Measurements from ENCODE around the gene UBIAD1.
A peak's percentile ranks its signal among the peaks of the same experiment; 100 is the strongest.

UBIAD1 gene

GRCh38 chr1:11283151-11283550 lies 10.2 kb downstream of the UBIAD1 start:
- H3K79me1 ChIP-seq (ENCODE audit: low read length) = peaks cover 11% of the 10 kb centered on the region
- H3K79me2 ChIP-seq (ENCODE audit: control insufficient read depth, insufficient read depth, low read length) = no peaks in the 10 kb centered on the region
- H3K18ac ChIP-seq (ENCODE audit: low read length) = no peak overlapping the region
- no peak overlapping the region for H4K8ac ChIP-seq (ENCODE audit: low read depth, low read length)
- no peak overlapping the region for H3K56ac ChIP-seq (ENCODE audit: low read length)
- no peak overlapping the region for H2BK15ac ChIP-seq (replicated peaks; ENCODE audit: low read depth)
- no peak overlapping the region for H3K9ac ChIP-seq (ENCODE audit: low read length)
- peaks cover 2% of the 10 kb centered on the region for H3K36me3 ChIP-seq (ENCODE audit: control insufficient read depth, insufficient read depth, low read length)
- no peak for DNase-seq
- no CpG with 5 or more reads among the region's 6 CpGs for WGBS (ENCODE audit: extremely low coverage, insufficient coverage, low lambda C conversion rate)
- H3K4me2 ChIP-seq (ENCODE audit: low read length) = no peak overlapping the region
- no peak overlapping the region for H3K4me3 ChIP-seq (ENCODE audit: low read length)
- no peak overlapping the region for H3K23ac ChIP-seq (ENCODE audit: low read length)
- H3K4ac ChIP-seq (ENCODE audit: low read depth, low read length) = no peak overlapping the region
- H4K5ac ChIP-seq (ENCODE audit: low read length) = no peak overlapping the region
- no peak overlapping the region for H2BK5ac ChIP-seq (ENCODE audit: low read length)
- no peaks in the 10 kb centered on the region for H3K27me3 ChIP-seq (ENCODE audit: insufficient read depth, low read length, poor library complexity)
- peaks cover 4% of the 10 kb centered on the region for H3K4me1 ChIP-seq (ENCODE audit: control insufficient read depth, low read depth, low read length)
- H2AK5ac ChIP-seq (ENCODE audit: low read length) = no peak overlapping the region
- no peak overlapping the region for H3K27ac ChIP-seq (ENCODE audit: low read depth, low read length)
- no peak overlapping the region for H2BK120ac ChIP-seq (ENCODE audit: low read depth, low read length)

- H2BK15ac ChIP-seq (replicated peaks; ENCODE audit: low read depth) = no peak overlapping the region
- no peak overlapping the region for H2BK120ac ChIP-seq (ENCODE audit: low read depth, low read length)
- H2BK5ac ChIP-seq (ENCODE audit: low read length) = no peak overlapping the region
- no peak overlapping the region for H3K56ac ChIP-seq (ENCODE audit: low read length)
- no peak overlapping the region for H3K4ac ChIP-seq (ENCODE audit: low read depth, low read length)
- peaks cover 2% of the 10 kb centered on the region for H3K36me3 ChIP-seq (ENCODE audit: control insufficient read depth, insufficient read depth, low read length)
- H2AK5ac ChIP-seq (ENCODE audit: low read length) = no peak overlapping the region
- peaks cover 4% of the 10 kb centered on the region for H3K4me1 ChIP-seq (ENCODE audit: control insufficient read depth, low read depth, low read length)
- DNase-seq = peak; percentile 57
- H3K79me1 ChIP-seq (ENCODE audit: low read length) = peaks cover 14% of the 10 kb centered on the region
- no peaks in the 10 kb centered on the region for H3K79me2 ChIP-seq (ENCODE audit: control insufficient read depth, insufficient read depth, low read length)
- WGBS (ENCODE audit: extremely low coverage, insufficient coverage, low lambda C conversion rate) = no CpG with 5 or more reads among the region's 6 CpGs
- H3K4me3 ChIP-seq (ENCODE audit: low read length) = no peak overlapping the region
- H3K4me2 ChIP-seq (ENCODE audit: low read length) = no peak overlapping the region
- H3K9ac ChIP-seq (ENCODE audit: low read length) = no peak overlapping the region
- no peaks in the 10 kb centered on the region for H3K27me3 ChIP-seq (ENCODE audit: insufficient read depth, low read length, poor library complexity)
- H4K5ac ChIP-seq (ENCODE audit: low read length) = no peak overlapping the region
- H3K27ac ChIP-seq (ENCODE audit: low read depth, low read length) = no peak overlapping the region
- H3K23ac ChIP-seq (ENCODE audit: low read length) = no peak overlapping the region
- no peak overlapping the region for H3K18ac ChIP-seq (ENCODE audit: low read length)
- no peak overlapping the region for H4K8ac ChIP-seq (ENCODE audit: low read depth, low read length)
Observed at GRCh38 chr1:11284784-11285183, 11.8 kb downstream of the UBIAD1 start.

- Histone ChIP-seq H3K27me3 (ENCODE audit: insufficient read depth, low read length, poor library complexity) (no peaks in the 10 kb centered on the region), H4K8ac (ENCODE audit: low read depth, low read length) (no peak overlapping the region), H2AK5ac (ENCODE audit: low read length) (no peak overlapping the region), H3K27ac (ENCODE audit: low read depth, low read length) (no peak overlapping the region), H2BK5ac (ENCODE audit: low read length) (no peak overlapping the region), H3K18ac (ENCODE audit: low read length) (no peak overlapping the region), H3K23ac (ENCODE audit: low read length) (no peak overlapping the region), H4K5ac (ENCODE audit: low read length) (no peak overlapping the region), H3K56ac (ENCODE audit: low read length) (no peak overlapping the region), H2BK120ac (ENCODE audit: low read depth, low read length) (no peak overlapping the region), H3K9ac (ENCODE audit: low read length) (no peak overlapping the region), H3K79me2 (ENCODE audit: control insufficient read depth, insufficient read depth, low read length) (no peaks in the 10 kb centered on the region), H3K36me3 (ENCODE audit: control insufficient read depth, insufficient read depth, low read length) (no peaks in the 10 kb centered on the region), H2BK15ac (replicated peaks; ENCODE audit: low read depth) (no peak overlapping the region), H3K4me3 (ENCODE audit: low read length) (no peak overlapping the region), H3K4me1 (ENCODE audit: control insufficient read depth, low read depth, low read length) (peaks cover 4% of the 10 kb centered on the region), H3K4me2 (ENCODE audit: low read length) (no peak overlapping the region), H3K79me1 (ENCODE audit: low read length) (peaks cover 12% of the 10 kb centered on the region), H3K4ac (ENCODE audit: low read depth, low read length) (no peak overlapping the region)
- no CpG with 5 or more reads among the region's 7 CpGs for WGBS (ENCODE audit: extremely low coverage, insufficient coverage, low lambda C conversion rate)
- no peak for DNase-seq
Observed at GRCh38 chr1:11285883-11286734, 13.1 kb downstream of the UBIAD1 start.

GRCh38 chr1:11286735-11287410 lies 13.9 kb downstream of the UBIAD1 start:
- Histone ChIP-seq H3K27ac (ENCODE audit: low read depth, low read length) (peak overlapping the region; percentile 23), H3K4me3 (ENCODE audit: low read length) (no peak overlapping the region), H3K36me3 (ENCODE audit: control insufficient read depth, insufficient read depth, low read length) (no peaks in the 10 kb centered on the region), H3K4me1 (ENCODE audit: control insufficient read depth, low read depth, low read length) (peaks cover 4% of the 10 kb centered on the region), H3K4ac (ENCODE audit: low read depth, low read length) (no peak overlapping the region), H2BK120ac (ENCODE audit: low read depth, low read length) (no peak overlapping the region), H2BK15ac (replicated peaks; ENCODE audit: low read depth) (no peak overlapping the region), H3K18ac (ENCODE audit: low read length) (no peak overlapping the region), H4K8ac (ENCODE audit: low read depth, low read length) (no peak overlapping the region), H3K27me3 (ENCODE audit: insufficient read depth, low read length, poor library complexity) (no peaks in the 10 kb centered on the region), H3K79me2 (ENCODE audit: control insufficient read depth, insufficient read depth, low read length) (no peaks in the 10 kb centered on the region), H3K9ac (ENCODE audit: low read length) (no peak overlapping the region), H2AK5ac (ENCODE audit: low read length) (no peak overlapping the region), H2BK5ac (ENCODE audit: low read length) (no peak overlapping the region), H4K5ac (ENCODE audit: low read length) (no peak overlapping the region), H3K23ac (ENCODE audit: low read length) (no peak overlapping the region), H3K79me1 (ENCODE audit: low read length) (peaks cover 10% of the 10 kb centered on the region), H3K56ac (ENCODE audit: low read length) (no peak overlapping the region), H3K4me2 (ENCODE audit: low read length) (no peak overlapping the region)
- WGBS (ENCODE audit: extremely low coverage, insufficient coverage, low lambda C conversion rate) = no CpG with 5 or more reads among the region's 3 CpGs
- DNase-seq = peak; percentile 35

- DNase-seq = no peak
- no CpG with 5 or more reads among the region's 5 CpGs for WGBS (ENCODE audit: extremely low coverage, insufficient coverage, low lambda C conversion rate)
- Histone ChIP-seq H3K56ac (ENCODE audit: low read length) (no peak overlapping the region), H3K9ac (ENCODE audit: low read length) (no peak overlapping the region), H3K4ac (ENCODE audit: low read depth, low read length) (no peak overlapping the region), H4K8ac (ENCODE audit: low read depth, low read length) (no peak overlapping the region), H3K79me1 (ENCODE audit: low read length) (peaks cover 7% of the 10 kb centered on the region), H2BK120ac (ENCODE audit: low read depth, low read length) (no peak overlapping the region), H2BK5ac (ENCODE audit: low read length) (no peak overlapping the region), H3K23ac (ENCODE audit: low read length) (no peak overlapping the region), H3K4me1 (ENCODE audit: control insufficient read depth, low read depth, low read length) (peaks cover 4% of the 10 kb centered on the region), H3K18ac (ENCODE audit: low read length) (no peak overlapping the region), H3K79me2 (ENCODE audit: control insufficient read depth, insufficient read depth, low read length) (no peaks in the 10 kb centered on the region), H3K4me2 (ENCODE audit: low read length) (no peak overlapping the region), H3K27me3 (ENCODE audit: insufficient read depth, low read length, poor library complexity) (no peaks in the 10 kb centered on the region), H3K36me3 (ENCODE audit: control insufficient read depth, insufficient read depth, low read length) (no peaks in the 10 kb centered on the region), H4K5ac (ENCODE audit: low read length) (no peak overlapping the region), H3K4me3 (ENCODE audit: low read length) (no peak overlapping the region), H3K27ac (ENCODE audit: low read depth, low read length) (no peak overlapping the region), H2AK5ac (ENCODE audit: low read length) (no peak overlapping the region), H2BK15ac (replicated peaks; ENCODE audit: low read depth) (no peak overlapping the region)
Observed at GRCh38 chr1:11289064-11289463, 16.1 kb downstream of the UBIAD1 start.

Data from mesendoderm (in vitro differentiated cells).